HepG2 (cell line): ENCODE results near the gene WDR81. TPM values are rescaled to one million over a fixed set of nuclear protein-coding genes. Genes with fewer than 3 reads are reported as not detected.

Source experiments
- FOXO1 ChIP-seq: sonication (generic); formaldehyde crosslinking; IDR thresholded peaks from 2 replicates; pipeline ENCODE4 v1.4.0; 2020; ENCODE audit warnings: missing genetic modification reagents
- GABPA ChIP-seq, 2 experiments: IDR thresholded peaks; 2 replicates each; pipeline ENCODE4 v1.6.1; 2011 to 2016; ENCODE audit warnings: low read depth in 2 of 2, low read length in 1 of 2, missing biosample characterization in 1 of 2, missing genetic modification characterization in 1 of 2
- HIVEP1 ChIP-seq: sonication (generic); formaldehyde crosslinking; IDR thresholded peaks from 2 replicates; pipeline ENCODE4 v1.4.0; 2020; ENCODE audit warnings: mild to moderate bottlenecking, missing genetic modification reagents
- HNF4A ChIP-seq: sonication (generic); formaldehyde crosslinking; IDR thresholded peaks from 2 replicates; pipeline ENCODE4 v1.4.0; 2020; ENCODE audit warnings: missing genetic modification reagents
- KIAA2018 ChIP-seq: sonication (generic); formaldehyde crosslinking; IDR thresholded peaks from 2 replicates; pipeline ENCODE4 v1.5.0; 2020; ENCODE audit warnings: mild to moderate bottlenecking, missing genetic modification reagents, borderline replicate concordance
- KMT2A ChIP-seq: sonication (generic); formaldehyde crosslinking; IDR thresholded peaks from 2 replicates; pipeline ENCODE4 v1.4.0; 2020; ENCODE audit warnings: missing genetic modification reagents
- RBAK ChIP-seq: sonication (generic); formaldehyde crosslinking; IDR thresholded peaks from 2 replicates; pipeline ENCODE4 v1.5.1; 2020; ENCODE audit warnings: mild to moderate bottlenecking, missing genetic modification reagents
- RNF219 ChIP-seq: sonication (generic); formaldehyde crosslinking; IDR thresholded peaks from 2 replicates; pipeline ENCODE4 v1.5.0; 2020; ENCODE audit warnings: mild to moderate bottlenecking, missing genetic modification reagents
- XRCC5 ChIP-seq: fragments of 200-400 bp; formaldehyde crosslinking; optimal IDR thresholded peaks from 2 replicates; pipeline ENCODE3; 2017; ENCODE audit warnings: mild to moderate bottlenecking, low read length
- ZFP82 ChIP-seq: sonication (generic); formaldehyde crosslinking; IDR thresholded peaks from 2 replicates; pipeline ENCODE4 v1.5.1; 2020; ENCODE audit warnings: mild to moderate bottlenecking, missing genetic modification reagents, borderline replicate concordance
- ZNF264 ChIP-seq: sonication (generic); formaldehyde crosslinking; IDR thresholded peaks from 2 replicates; pipeline ENCODE4 v1.4.0; 2020; ENCODE audit warnings: missing genetic modification reagents
- ZNF383 ChIP-seq: sonication (generic); formaldehyde crosslinking; IDR thresholded peaks from 2 replicates; pipeline ENCODE4 v1.4.0; 2020; ENCODE audit warnings: missing genetic modification reagents, mild to moderate bottlenecking, borderline replicate concordance
- ZNF431 ChIP-seq: sonication (generic); formaldehyde crosslinking; IDR thresholded peaks from 2 replicates; pipeline ENCODE4 v1.9.0; 2022; ENCODE audit warnings: missing genetic modification reagents, low read depth, mild to moderate bottlenecking, borderline replicate concordance
- ZSCAN25 ChIP-seq: sonication (generic); formaldehyde crosslinking; IDR thresholded peaks from 2 replicates; pipeline ENCODE4 v1.8.0; 2022; ENCODE audit warnings: mild to moderate bottlenecking, missing genetic modification reagents
- polyA plus RNA-seq, 8 experiments: library from polyadenylated mRNA; depleted of rRNA in 3 of 8; stranded (reverse) in 7 of 8; unstranded in 1 of 8; fragments of >200 nt; fragmentation: Illumina TruSeq in 4 of 8; extraction: Trizol in 4 of 8; gene quantifications; 2 replicates each; pipeline versions ENCODE4 v1.2.1 to v1.2.3, GENCODE V29; 2011 to 2016; ENCODE audit warnings: low read depth in 4 of 8, missing spikeins in 1 of 8, mixed read lengths in 1 of 8; ENCODE audit not compliant: insufficient read depth in 1 of 8
- total RNA-seq, 5 experiments: library from RNA; depleted of rRNA; stranded (reverse); fragments of >200 nt; fragmentation: Illumina TruSeq; extraction: Trizol; gene quantifications; 2 replicates each; pipeline ENCODE4 v1.2.3, GENCODE V29; 2016; ENCODE audit warnings: low read depth in 1 of 5
- TF ChIP-seq, protein P1 (sequence below): sonication (generic); formaldehyde crosslinking; IDR thresholded peaks from 2 replicates; pipeline ENCODE4 v1.5.0; 2020; ENCODE audit warnings: missing genetic modification reagents, mild to moderate bottlenecking, borderline replicate concordance
- TF ChIP-seq, protein P2 (sequence below): sonication (generic); formaldehyde crosslinking; IDR thresholded peaks from 2 replicates; pipeline ENCODE4 v1.5.0; 2020; ENCODE audit warnings: mild to moderate bottlenecking, low read depth, missing genetic modification reagents, borderline replicate concordance
- TF ChIP-seq, protein P3 (sequence below): IDR thresholded peaks from 2 replicates; pipeline ENCODE4 v1.6.1; 2012; ENCODE audit warnings: inconsistent platforms

The WDR81 gene
- total and polyA plus RNA-seq, 2 of the 13 experiments (the other 11 are each of a cell fraction or from before 2014, with no cell fraction given): 9.1 to 16.7 TPM

DNA sequence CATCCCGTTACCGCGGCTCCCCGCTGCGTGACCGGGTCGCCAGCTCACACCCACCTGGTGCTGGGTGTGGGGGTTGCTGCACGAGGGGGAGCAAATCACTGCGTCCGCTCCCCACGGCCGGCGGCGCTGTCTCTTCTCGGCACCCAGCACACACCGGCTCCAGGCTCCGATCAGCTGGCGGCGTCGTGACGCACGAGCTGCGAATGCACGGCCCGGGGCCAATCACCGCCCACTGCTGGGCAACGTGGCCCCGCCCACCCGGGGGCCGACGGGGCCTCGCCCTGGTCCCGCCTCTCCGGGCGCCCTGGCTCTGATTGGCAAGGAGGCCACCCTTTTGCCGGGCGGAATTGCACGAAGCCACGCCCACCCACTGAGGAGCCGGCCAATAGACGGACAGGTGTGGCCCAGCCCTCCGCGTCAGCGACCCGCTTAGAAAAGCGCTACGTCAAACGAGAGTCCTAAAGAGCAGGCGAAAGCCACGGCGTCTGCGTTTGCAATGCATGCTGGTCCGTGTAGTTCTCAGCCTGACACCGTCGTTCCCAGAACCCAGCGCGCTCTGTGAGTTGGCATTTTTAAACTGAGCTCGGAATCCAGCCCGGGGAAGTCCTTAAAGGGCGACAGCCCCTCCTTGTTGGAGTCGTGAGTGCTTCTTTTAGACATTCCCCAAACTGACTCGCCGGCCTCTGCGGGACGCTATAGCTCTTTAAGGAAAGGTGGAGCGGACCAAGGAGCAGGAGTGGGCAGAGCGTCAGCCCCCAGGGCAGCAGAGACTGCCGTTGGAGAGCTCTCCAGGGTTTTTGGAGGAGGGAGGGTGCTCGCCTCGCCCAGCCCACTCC lies 8.2 kb upstream of the WDR81 start (continued):
- TF ChIP-seq, protein P1, sequence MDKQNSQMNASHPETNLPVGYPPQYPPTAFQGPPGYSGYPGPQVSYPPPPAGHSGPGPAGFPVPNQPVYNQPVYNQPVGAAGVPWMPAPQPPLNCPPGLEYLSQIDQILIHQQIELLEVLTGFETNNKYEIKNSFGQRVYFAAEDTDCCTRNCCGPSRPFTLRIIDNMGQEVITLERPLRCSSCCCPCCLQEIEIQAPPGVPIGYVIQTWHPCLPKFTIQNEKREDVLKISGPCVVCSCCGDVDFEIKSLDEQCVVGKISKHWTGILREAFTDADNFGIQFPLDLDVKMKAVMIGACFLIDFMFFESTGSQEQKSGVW (CRISPR knock-in tag): no peak
- peak; percentile 24 for TF ChIP-seq XRCC5
- TF ChIP-seq HNF4A (CRISPR knock-in tag): peak; percentile 58
- TF ChIP-seq ZSCAN25: no peak
- no peak for TF ChIP-seq KIAA2018
- no peak for TF ChIP-seq RNF219
- no peak for TF ChIP-seq ZNF264 (CRISPR knock-in tag)
- no peak for TF ChIP-seq GABPA (IDR thresholded peaks at IDR 0.05; ENCODE audit: low read depth, low read length)
- peak; percentile 67 for TF ChIP-seq GABPA (CRISPR knock-in tag; IDR thresholded peaks at IDR 0.05; ENCODE audit: low read depth)
- TF ChIP-seq FOXO1 (CRISPR knock-in tag): peak; percentile 9
- TF ChIP-seq KMT2A: no peak
- TF ChIP-seq, protein P2, sequence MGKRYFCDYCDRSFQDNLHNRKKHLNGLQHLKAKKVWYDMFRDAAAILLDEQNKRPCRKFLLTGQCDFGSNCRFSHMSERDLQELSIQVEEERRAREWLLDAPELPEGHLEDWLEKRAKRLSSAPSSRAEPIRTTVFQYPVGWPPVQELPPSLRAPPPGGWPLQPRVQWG (CRISPR knock-in tag): no peak
- TF ChIP-seq RBAK (CRISPR knock-in tag): no peak
- no peak for TF ChIP-seq ZNF431 (CRISPR knock-in tag)
- TF ChIP-seq ZFP82 (CRISPR knock-in tag): no peak
- peak; percentile 72; the same call in 1 of the 2 replicates for TF ChIP-seq HIVEP1 (CRISPR knock-in tag)
- TF ChIP-seq, protein P3, sequence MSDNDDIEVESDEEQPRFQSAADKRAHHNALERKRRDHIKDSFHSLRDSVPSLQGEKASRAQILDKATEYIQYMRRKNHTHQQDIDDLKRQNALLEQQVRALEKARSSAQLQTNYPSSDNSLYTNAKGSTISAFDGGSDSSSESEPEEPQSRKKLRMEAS: peak; percentile 48
- TF ChIP-seq ZNF383 (CRISPR knock-in tag): no peak
